PC-9 (cell line): ENCODE data around the gene UCP2.

Experiments used
- EZH2 ChIP-seq: fragments of 200-600 bp; sonication (generic); IDR thresholded peaks from 2 replicates; pipeline ENCODE4 v1.8.0; 2017; ENCODE audit warnings: antibody characterized with exemption, low read depth
- TF ChIP-seq, protein P1 (sequence below): fragments of 200-600 bp; sonication (generic); conservative IDR thresholded peaks from 2 replicates; pipeline ENCODE4 v1.6.1; 2017; ENCODE audit warnings: mixed run types, antibody characterized with exemption, mild to moderate bottlenecking, moderate library complexity

DNA sequence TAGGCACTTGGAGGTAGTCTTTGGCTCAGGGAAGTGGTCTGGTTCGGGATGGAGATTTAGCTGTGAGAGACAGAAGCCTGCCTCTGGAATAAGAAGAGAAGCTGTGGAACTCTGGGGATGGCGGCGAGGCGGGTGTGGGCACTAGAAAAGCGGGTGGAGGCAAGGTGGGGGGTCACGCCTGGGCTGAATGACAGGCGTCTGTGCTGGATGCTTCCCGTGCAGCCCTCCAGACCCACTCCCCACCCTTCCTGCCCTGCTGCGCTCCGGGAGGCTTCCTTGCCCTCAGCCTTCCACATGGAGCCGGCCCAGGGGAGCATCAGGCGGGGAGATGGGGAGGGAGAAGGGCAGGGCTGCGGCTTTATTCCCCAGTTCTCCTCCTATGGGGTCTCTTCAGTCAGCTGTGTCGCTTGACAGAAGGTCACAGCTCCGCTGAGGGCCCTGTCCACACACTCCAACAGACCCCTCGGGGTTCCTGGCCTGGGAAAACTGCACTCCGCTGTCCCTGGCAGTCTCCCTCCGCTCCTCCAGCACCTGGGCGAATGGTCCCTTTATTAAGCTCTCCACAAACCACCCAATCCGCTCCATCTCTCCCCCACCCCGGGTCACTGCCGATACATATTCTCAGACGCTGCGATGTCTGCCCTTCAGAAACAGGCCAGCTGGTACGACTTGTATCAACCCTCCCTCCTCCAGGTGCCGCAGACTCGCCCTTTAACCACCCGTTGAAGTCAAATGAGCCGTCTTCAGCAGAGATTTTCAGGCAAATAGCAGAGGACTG, 25.6 kb downstream of the UCP2 start:
- TF ChIP-seq, protein P1, sequence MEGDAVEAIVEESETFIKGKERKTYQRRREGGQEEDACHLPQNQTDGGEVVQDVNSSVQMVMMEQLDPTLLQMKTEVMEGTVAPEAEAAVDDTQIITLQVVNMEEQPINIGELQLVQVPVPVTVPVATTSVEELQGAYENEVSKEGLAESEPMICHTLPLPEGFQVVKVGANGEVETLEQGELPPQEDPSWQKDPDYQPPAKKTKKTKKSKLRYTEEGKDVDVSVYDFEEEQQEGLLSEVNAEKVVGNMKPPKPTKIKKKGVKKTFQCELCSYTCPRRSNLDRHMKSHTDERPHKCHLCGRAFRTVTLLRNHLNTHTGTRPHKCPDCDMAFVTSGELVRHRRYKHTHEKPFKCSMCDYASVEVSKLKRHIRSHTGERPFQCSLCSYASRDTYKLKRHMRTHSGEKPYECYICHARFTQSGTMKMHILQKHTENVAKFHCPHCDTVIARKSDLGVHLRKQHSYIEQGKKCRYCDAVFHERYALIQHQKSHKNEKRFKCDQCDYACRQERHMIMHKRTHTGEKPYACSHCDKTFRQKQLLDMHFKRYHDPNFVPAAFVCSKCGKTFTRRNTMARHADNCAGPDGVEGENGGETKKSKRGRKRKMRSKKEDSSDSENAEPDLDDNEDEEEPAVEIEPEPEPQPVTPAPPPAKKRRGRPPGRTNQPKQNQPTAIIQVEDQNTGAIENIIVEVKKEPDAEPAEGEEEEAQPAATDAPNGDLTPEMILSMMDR, result no peak
- no peak for TF ChIP-seq EZH2
